Bone marrow (tissue), 2 donors: Measurements from ENCODE around the gene NDRG3.
A peak's percentile ranks its signal among the peaks of the same experiment; 100 is the strongest.
"Not testable (repeated sequence)": the region's sequence is repeated elsewhere in the genome, so short reads cannot be mapped to it uniquely, and the experiment has no call there.

Experiments used
- DNase-seq, 2 donors: peaks; one replicate each; lab custom pipeline; 2025; lab: John Stamatoyannopoulos, UW

Gene NDRG3

GRCh38 chr20:36760647-36761046, 14.8 kb upstream of the NDRG3 start:
- DNase-seq, result no peak

GRCh38 chr20:36758276-36758675, 12.4 kb upstream of the NDRG3 start:
- DNase-seq, result no peak

GRCh38 chr20:36756496-36756895, 10.6 kb upstream of the NDRG3 start:
- no peak for DNase-seq

- DNase-seq, result peak; percentile 2 to 58
Measured at GRCh38 chr20:36754656-36755222, 8.8 kb upstream of the NDRG3 start.

GRCh38 chr20:36752582-36752981, 6.7 kb upstream of the NDRG3 start:
- no peak for DNase-seq

- no peak for DNase-seq
Measured at GRCh38 chr20:36745234-36745926, 510 bp downstream of the NDRG3 start.

- no peak for DNase-seq
Measured at GRCh38 chr20:36744764-36745191, 1.1 kb downstream of the NDRG3 start.

GRCh38 chr20:36744243-36744642, 1.6 kb downstream of the NDRG3 start:
- DNase-seq, result peak in 1 of 2 donors; percentile 3

- DNase-seq, result no peak
Measured at GRCh38 chr20:36742558-36742957, 3.3 kb downstream of the NDRG3 start.

- no peak for DNase-seq
Measured at GRCh38 chr20:36741072-36741471, 4.8 kb downstream of the NDRG3 start.

- no peak for DNase-seq
Measured at GRCh38 chr20:36737183-36737499, 8.7 kb downstream of the NDRG3 start.

- DNase-seq, result no peak
Measured at GRCh38 chr20:36736451-36737182, 9.3 kb downstream of the NDRG3 start.

GRCh38 chr20:36732456-36732855, 13.4 kb downstream of the NDRG3 start:
- no peak for DNase-seq

- DNase-seq, result peak in 1 of 2 donors; percentile 31
Measured at GRCh38 chr20:36728986-36729385, 16.9 kb downstream of the NDRG3 start.

GRCh38 chr20:36726168-36726567, 19.7 kb downstream of the NDRG3 start:
- DNase-seq, result no peak

GRCh38 chr20:36720510-36720909, 25.4 kb downstream of the NDRG3 start:
- DNase-seq, result no peak

- no peak for DNase-seq
Measured at GRCh38 chr20:36717657-36718056, 28.2 kb downstream of the NDRG3 start.

- no peak for DNase-seq
Measured at GRCh38 chr20:36717021-36717420, 28.9 kb downstream of the NDRG3 start.

GRCh38 chr20:36712775-36713174, 33.1 kb downstream of the NDRG3 start:
- DNase-seq, result no peak

GRCh38 chr20:36709126-36709525, 36.8 kb downstream of the NDRG3 start:
- DNase-seq, result no peak

- DNase-seq, result no peak
Measured at GRCh38 chr20:36703530-36703929, 42.4 kb downstream of the NDRG3 start.

GRCh38 chr20:36700438-36700837, 45.5 kb downstream of the NDRG3 start:
- DNase-seq, result no peak

- not testable (repeated sequence) for DNase-seq
Measured at GRCh38 chr20:36695467-36695866, 50.4 kb downstream of the NDRG3 start.
